ENCODE results near the gene ESPL1. TPM values are rescaled to one million over a fixed set of nuclear protein-coding genes. Genes with fewer than 3 reads are reported as not detected.

Gene ESPL1
- total RNA-seq, 1 experiment from 2014 or later: 20.0 TPM

GRCh38 chr12:53255996-53256395 lies 12.1 kb upstream of the ESPL1 start:
- no peak for DNase-seq (ENCODE audit: low read depth)

- no peak for DNase-seq (ENCODE audit: low read depth)
Measured at GRCh38 chr12:53258541-53259539, 9.3 kb upstream of the ESPL1 start.

- no peak for DNase-seq (ENCODE audit: low read depth)
Measured at GRCh38 chr12:53259891-53260290, 8.2 kb upstream of the ESPL1 start.

- no peak for DNase-seq (ENCODE audit: low read depth)
Measured at GRCh38 chr12:53265783-53266182, 2.3 kb upstream of the ESPL1 start.

GRCh38 chr12:53267306-53267998 lies 647 bp upstream of the ESPL1 start:
- DNase-seq (ENCODE audit: low read depth): no peak

- no peak for DNase-seq (ENCODE audit: low read depth)
Measured at GRCh38 chr12:53268630-53269562, 797 bp downstream of the ESPL1 start.

GRCh38 chr12:53274445-53274844 lies 6.3 kb downstream of the ESPL1 start:
- DNase-seq (ENCODE audit: low read depth): no peak

- no peak for DNase-seq (ENCODE audit: low read depth)
Measured at GRCh38 chr12:53276511-53276910, 8.4 kb downstream of the ESPL1 start.

- DNase-seq (ENCODE audit: low read depth): no peak
Measured at GRCh38 chr12:53277981-53278380, 9.9 kb downstream of the ESPL1 start.

- no peak for DNase-seq (ENCODE audit: low read depth)
Measured at GRCh38 chr12:53279283-53279869, 11.3 kb downstream of the ESPL1 start.

- no peak for DNase-seq (ENCODE audit: low read depth)
Measured at GRCh38 chr12:53279888-53280498, 11.9 kb downstream of the ESPL1 start.

GRCh38 chr12:53286448-53286847 lies 18.3 kb downstream of the ESPL1 start:
- DNase-seq (ENCODE audit: low read depth): no peak

- DNase-seq (ENCODE audit: low read depth): peak; percentile 50
Measured at GRCh38 chr12:53287741-53288216, 19.7 kb downstream of the ESPL1 start.

GRCh38 chr12:53288322-53288721 lies 20.2 kb downstream of the ESPL1 start:
- no peak for DNase-seq (ENCODE audit: low read depth)

GRCh38 chr12:53289891-53290290 lies 21.8 kb downstream of the ESPL1 start:
- DNase-seq (ENCODE audit: low read depth): peak; percentile 43

- no peak for DNase-seq (ENCODE audit: low read depth)
Measured at GRCh38 chr12:53290661-53291060, 22.6 kb downstream of the ESPL1 start.

GRCh38 chr12:53292426-53292825 lies 24.3 kb downstream of the ESPL1 start:
- no peak for DNase-seq (ENCODE audit: low read depth)

GRCh38 chr12:53295070-53295890 lies 27.2 kb downstream of the ESPL1 start, which contains the start of gene PFDN5:
Gene PFDN5, plus strand, starts transcription at chr12:53295542. Its CDS starts 26 bp downstream, at chr12:53295568.
- peak; percentile 86 for DNase-seq (ENCODE audit: low read depth)

GRCh38 chr12:53295891-53296219 lies 27.8 kb downstream of the ESPL1 start:
- DNase-seq (ENCODE audit: low read depth): no peak
